ENCODE measurements around the gene SSTR5. TPM values are rescaled to one million over a fixed set of nuclear protein-coding genes. Genes with fewer than 3 reads are reported as not detected.

The SSTR5 gene
- total RNA-seq, 1 donor from 2014 or later = not detected

- Histone ChIP-seq H3K4me3 (no peak overlapping the region), H3K36me3 (no peaks in the 10 kb centered on the region), H3K9me3 (no peaks in the 10 kb centered on the region), H3K4me1 (no peaks in the 10 kb centered on the region), H3K27me3 (peaks cover 13% of the 10 kb centered on the region), H3K27ac (no peak overlapping the region)
- ATAC-seq (no peak), DNase-seq (no peak)
- no peak for TF ChIP-seq CTCF (IDR thresholded peaks at IDR 0.05)
- intact Hi-C loops (cut with DNase I) = no loop called here
Measured at GRCh38 chr16:1127971-1128715, 55.6 kb downstream of the SSTR5 start.

GRCh38 chr16:1129106-1129960 lies 56.8 kb downstream of the SSTR5 start:
- no peak for ATAC-seq
- no peak for TF ChIP-seq CTCF (IDR thresholded peaks at IDR 0.05)
- H3K9me3 ChIP-seq = no peaks in the 10 kb centered on the region
- intact Hi-C loops (cut with DNase I) = no loop called here
- no peak for DNase-seq
- no peak overlapping the region for H3K27ac ChIP-seq
- H3K27me3 ChIP-seq = peaks cover 13% of the 10 kb centered on the region
- H3K4me3 ChIP-seq = no peak overlapping the region
- H3K36me3 ChIP-seq = no peaks in the 10 kb centered on the region
- no peaks in the 10 kb centered on the region for H3K4me1 ChIP-seq

- TF ChIP-seq CTCF (IDR thresholded peaks at IDR 0.05) = no peak
- Histone ChIP-seq H3K4me3 (no peak overlapping the region), H3K27me3 (peaks cover 10% of the 10 kb centered on the region), H3K9me3 (no peaks in the 10 kb centered on the region), H3K4me1 (no peaks in the 10 kb centered on the region), H3K36me3 (no peaks in the 10 kb centered on the region), H3K27ac (no peak overlapping the region)
- no peak for ATAC-seq
- no peak for DNase-seq
- intact Hi-C loops (cut with DNase I) = no loop called here
Measured at GRCh38 chr16:1130382-1130781, 57.8 kb downstream of the SSTR5 start.

Other genes with a start within 250 kb of the SSTR5 start
- 19.0 TPM for gene LMF1, start 101.8 kb upstream of the SSTR5 start, total RNA-seq
- 0.81 TPM for gene SOX8, start 91.0 kb upstream of the SSTR5 start, total RNA-seq
- not detected for gene C1QTNF8, start 23.5 kb downstream of the SSTR5 start, total RNA-seq
- gene CACNA1H, start 80.4 kb downstream of the SSTR5 start, total RNA-seq = 10.9 TPM
- 2.3 TPM for gene TPSG1, start 152.5 kb downstream of the SSTR5 start, total RNA-seq
- 181 TPM for gene TPSB2, start 157.4 kb downstream of the SSTR5 start, total RNA-seq
- 122 TPM for gene TPSAB1, start 168.0 kb downstream of the SSTR5 start, total RNA-seq
- gene TPSD1, start 183.3 kb downstream of the SSTR5 start, total RNA-seq = 9.4 TPM
- gene UBE2I, start 236.9 kb downstream of the SSTR5 start, total RNA-seq = 95.6 TPM